D721Med (cell line): Measurements from ENCODE around the gene HCRTR2.
"Not testable (repeated sequence)": the region's sequence is repeated elsewhere in the genome, so short reads cannot be mapped to it uniquely, and the experiment has no call there.

Experiments used
- DNase-seq: peaks from one replicate; pipeline ENCODE4 v3.0.0; 2011; ENCODE audit warnings: low spot score; ENCODE audit not compliant: insufficient read length
- FAIRE-seq: peaks from 2 replicates; lab custom pipeline; 2011; peaks lifted over from hg19 to GRCh38; lab: Jason Lieb, UNC
- TF ChIP-seq, protein P1 (sequence below): IDR thresholded peaks from 2 replicates; pipeline ENCODE4 v1.5.1; 2012; ENCODE audit warnings: mild to moderate bottlenecking, control low read depth; ENCODE audit not compliant: insufficient read depth; ENCODE audit errors: missing control alignments

Gene HCRTR2

GRCh38 chr6:55212156-55212555 is 37.8 kb downstream of the HCRTR2 start:
- DNase-seq: no peak
- FAIRE-seq: no peak
- TF ChIP-seq, protein P1, sequence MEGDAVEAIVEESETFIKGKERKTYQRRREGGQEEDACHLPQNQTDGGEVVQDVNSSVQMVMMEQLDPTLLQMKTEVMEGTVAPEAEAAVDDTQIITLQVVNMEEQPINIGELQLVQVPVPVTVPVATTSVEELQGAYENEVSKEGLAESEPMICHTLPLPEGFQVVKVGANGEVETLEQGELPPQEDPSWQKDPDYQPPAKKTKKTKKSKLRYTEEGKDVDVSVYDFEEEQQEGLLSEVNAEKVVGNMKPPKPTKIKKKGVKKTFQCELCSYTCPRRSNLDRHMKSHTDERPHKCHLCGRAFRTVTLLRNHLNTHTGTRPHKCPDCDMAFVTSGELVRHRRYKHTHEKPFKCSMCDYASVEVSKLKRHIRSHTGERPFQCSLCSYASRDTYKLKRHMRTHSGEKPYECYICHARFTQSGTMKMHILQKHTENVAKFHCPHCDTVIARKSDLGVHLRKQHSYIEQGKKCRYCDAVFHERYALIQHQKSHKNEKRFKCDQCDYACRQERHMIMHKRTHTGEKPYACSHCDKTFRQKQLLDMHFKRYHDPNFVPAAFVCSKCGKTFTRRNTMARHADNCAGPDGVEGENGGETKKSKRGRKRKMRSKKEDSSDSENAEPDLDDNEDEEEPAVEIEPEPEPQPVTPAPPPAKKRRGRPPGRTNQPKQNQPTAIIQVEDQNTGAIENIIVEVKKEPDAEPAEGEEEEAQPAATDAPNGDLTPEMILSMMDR: no peak

DNA sequence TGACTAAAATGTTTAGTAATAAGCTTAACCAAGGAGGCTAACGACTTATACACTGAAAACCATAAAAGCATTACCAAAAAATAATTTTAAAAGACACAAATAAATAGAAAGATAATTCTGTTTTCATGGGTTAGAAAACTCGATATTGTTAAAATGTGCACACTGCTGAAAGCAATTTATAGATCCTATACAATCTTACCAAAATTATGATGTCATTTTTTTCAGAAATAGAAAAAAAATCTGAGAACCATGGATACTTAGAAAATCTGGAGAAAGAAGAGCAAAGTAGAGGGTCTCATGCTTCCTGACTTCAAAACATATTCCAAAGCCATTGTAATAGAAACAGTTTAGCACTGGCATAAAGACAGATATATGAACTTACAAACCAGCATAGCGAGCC is 46.6 kb downstream of the HCRTR2 start:
- TF ChIP-seq, protein P1: no peak
- DNase-seq: no peak
- FAIRE-seq: no peak

- FAIRE-seq (no peak), DNase-seq (no peak)
- TF ChIP-seq, protein P1: no peak
Measured at GRCh38 chr6:55227862-55228261, 53.5 kb downstream of the HCRTR2 start.

GRCh38 chr6:55239099-55239498 is 64.8 kb downstream of the HCRTR2 start:
- TF ChIP-seq, protein P1: no peak
- no peak for FAIRE-seq
- no peak for DNase-seq

- not testable (repeated sequence) for FAIRE-seq, DNase-seq
- TF ChIP-seq, protein P1: peak; percentile 75
Measured at GRCh38 chr6:55240975-55241605, 66.8 kb downstream of the HCRTR2 start.

DNA sequence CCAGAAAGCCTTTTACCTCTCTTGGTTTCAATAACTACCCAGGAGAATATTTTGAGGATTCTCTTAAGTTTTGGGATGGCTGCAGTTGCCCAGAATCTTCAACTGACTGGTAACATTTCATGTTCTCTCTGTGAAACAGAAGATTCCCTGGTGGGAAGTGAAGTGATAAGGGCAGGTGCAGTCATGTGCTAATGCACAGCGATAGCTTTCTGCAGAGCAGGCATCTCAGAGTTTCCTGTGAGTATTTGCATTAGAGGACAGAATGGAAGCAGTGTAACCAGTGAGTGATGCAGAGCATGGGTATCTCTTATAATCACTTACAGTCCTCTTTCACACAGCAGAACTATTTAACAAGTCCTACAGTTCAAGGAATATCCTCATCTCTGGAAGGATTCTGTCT is 76.1 kb downstream of the HCRTR2 start:
- TF ChIP-seq, protein P1: no peak
- FAIRE-seq (no peak), DNase-seq (no peak)

GRCh38 chr6:55255113-55255512 is 80.8 kb downstream of the HCRTR2 start:
- DNase-seq: no peak
- no peak for FAIRE-seq
- TF ChIP-seq, protein P1: no peak
